GM18858 (cell line): Measurements from ENCODE around the gene CBX2.
"Not testable (repeated sequence)": the region's sequence is repeated elsewhere in the genome, so short reads cannot be mapped to it uniquely, and the experiment has no call there.

Experiments used
- ATAC-seq: cut with Tn5 transposase; IDR thresholded peaks from one replicate; pipeline ENCODE4 v1.9.1; 2021; ENCODE audit not compliant: unreplicated experiment

Gene CBX2

GRCh38 chr17:79769570-79770506, 8.1 kb upstream of the CBX2 start:
- no peak for ATAC-seq

- no peak for ATAC-seq
Observed at GRCh38 chr17:79771276-79771675, 6.7 kb upstream of the CBX2 start.

GRCh38 chr17:79772726-79773125, 5.2 kb upstream of the CBX2 start:
- not testable (repeated sequence) for ATAC-seq

GRCh38 chr17:79774561-79774975, 3.4 kb upstream of the CBX2 start:
- ATAC-seq: no peak

- no peak for ATAC-seq
Observed at GRCh38 chr17:79775632-79776031, 2.3 kb upstream of the CBX2 start.

- no peak for ATAC-seq
Observed at GRCh38 chr17:79776376-79777119, 1.4 kb upstream of the CBX2 start.

GRCh38 chr17:79777120-79777893, 641 bp upstream of the CBX2 start:
- no peak for ATAC-seq

GRCh38 chr17:79778504-79779083, 646 bp downstream of the CBX2 start:
- ATAC-seq: no peak

- no peak for ATAC-seq
Observed at GRCh38 chr17:79779084-79779529, 1.2 kb downstream of the CBX2 start.

GRCh38 chr17:79779661-79780365, 1.9 kb downstream of the CBX2 start:
- ATAC-seq: no peak

GRCh38 chr17:79781012-79781650, 3.2 kb downstream of the CBX2 start:
- ATAC-seq: no peak

GRCh38 chr17:79781736-79782575, 4.0 kb downstream of the CBX2 start:
- ATAC-seq: no peak

- no peak for ATAC-seq
Observed at GRCh38 chr17:79783891-79784290, 5.9 kb downstream of the CBX2 start.

- ATAC-seq: no peak
Observed at GRCh38 chr17:79784353-79785016, 6.5 kb downstream of the CBX2 start.

GRCh38 chr17:79785017-79785899, 7.3 kb downstream of the CBX2 start:
- ATAC-seq: no peak

- no peak for ATAC-seq
Observed at GRCh38 chr17:79785900-79786810, 8.2 kb downstream of the CBX2 start.
